Left cardiac atrium (tissue), 4 donors: ENCODE data around the gene MEMO1. TPM values are rescaled to one million over a fixed set of nuclear protein-coding genes. Genes with fewer than 3 reads are reported as not detected.
A peak's percentile ranks its signal among the peaks of the same experiment; 100 is the strongest.

Experiments used
- ATAC-seq, 2 donors: fragments of 200-7000 bp; cut with Tn5 transposase; one replicate each; pipeline ENCODE4 v1.9.1; 2020; ENCODE audit warnings: mild to moderate bottlenecking in 2 of 2, moderate library complexity in 2 of 2
- DNase-seq: peaks from one replicate; pipeline ENCODE4 v3.0.0-alpha.2; 2020
- intact Hi-C, 2 donors: fragments of 100-400 bp; cut with DNase I; formaldehyde crosslinking; loops; one replicate each; pipeline versions ENCODE4 v1.14.1 to v1.15.1; 2022 to 2023
- total RNA-seq, 2 donors: library from RNA; stranded (reverse); fragmentation: NEBNext Ultra II Directional; extraction: Animal tissue kit (Norgen Biotek cat#: 25700); gene quantifications; one replicate each; pipeline ENCODE4 v1.2.1, GENCODE V29; 2021
- donor health status: DM: no; HTN: yes; CAD: no.
- donor health status: DM: no; HTN: yes; CAD: no; lungs with severe emphysema.
- donor health status: DM: yes; HTN: yes; CAD: no.
- donor health status: Dilated cardiomyopathy.

MEMO1 gene
- total RNA-seq, 2 donors from 2014 or later = 33.1 to 37.5 TPM

- intact Hi-C loops = no loop called here
- ATAC-seq (no peak), DNase-seq (no peak)
These were observed 7.0 kb downstream of the MEMO1 start for GRCh38 chr2:32003791-32004190.

- DNase-seq = no peak
- ATAC-seq = no peak
- intact Hi-C loops = no loop called here
These were observed 8.4 kb downstream of the MEMO1 start for GRCh38 chr2:32002406-32002805.

GRCh38 chr2:31999438-31999837, 11.4 kb downstream of the MEMO1 start:
- no peak for ATAC-seq

GRCh38 chr2:31998731-31999383, 12.0 kb downstream of the MEMO1 start:
- ATAC-seq = no peak
- intact Hi-C loops = no loop called here
- no peak for DNase-seq

More at GRCh38 chr2:31999438-31999837, 11.4 kb downstream of the MEMO1 start:
- intact Hi-C loops = no loop called here
- no peak for DNase-seq

- ATAC-seq (no peak), DNase-seq (no peak)
- intact Hi-C loops = no loop called here
These were observed 13.2 kb downstream of the MEMO1 start for GRCh38 chr2:31997653-31998052.

- intact Hi-C loops = no loop called here
- ATAC-seq (peak in 1 of 2 donors; percentile 23), DNase-seq (no peak)
These were observed 14.1 kb downstream of the MEMO1 start for GRCh38 chr2:31996571-31997150.

- ATAC-seq (no peak), DNase-seq (no peak)
- intact Hi-C loops = no loop called here
These were observed 17.9 kb downstream of the MEMO1 start for GRCh38 chr2:31992934-31993333.

GRCh38 chr2:31992025-31992579, 18.7 kb downstream of the MEMO1 start:
- DNase-seq = no peak
- intact Hi-C loops = no loop called here

GRCh38 chr2:31989946-31990345, 20.9 kb downstream of the MEMO1 start:
- DNase-seq = no peak
- ATAC-seq = no peak
- intact Hi-C loops = no loop called here

More at GRCh38 chr2:31992025-31992579, 18.7 kb downstream of the MEMO1 start:
- no peak for ATAC-seq

- intact Hi-C loops = no loop called here
- DNase-seq (peak; percentile 38), ATAC-seq (peak; percentile 88 to 92)
These were observed 23.2 kb downstream of the MEMO1 start for GRCh38 chr2:31987454-31988220.

- no peak for DNase-seq
- ATAC-seq = peak in 1 of 2 donors; percentile 12
- intact Hi-C loops = no loop called here
These were observed 23.9 kb downstream of the MEMO1 start for GRCh38 chr2:31986906-31987305.

GRCh38 chr2:31983762-31984467, 26.9 kb downstream of the MEMO1 start:
- ATAC-seq (no peak), DNase-seq (no peak)
- intact Hi-C loops = no loop called here

GRCh38 chr2:31980674-31981356, 30.0 kb downstream of the MEMO1 start:
- intact Hi-C loops = no loop called here
- peak; percentile 79 to 82 for ATAC-seq

GRCh38 chr2:31979956-31980355, 30.9 kb downstream of the MEMO1 start:
- intact Hi-C loops = no loop called here
- DNase-seq = no peak
- peak in 1 of 2 donors; percentile 23 for ATAC-seq

More at GRCh38 chr2:31980674-31981356, 30.0 kb downstream of the MEMO1 start:
- DNase-seq = no peak

- no peak for ATAC-seq
- intact Hi-C loops = no loop called here
- DNase-seq = no peak
These were observed 31.8 kb downstream of the MEMO1 start for GRCh38 chr2:31979018-31979417.

GRCh38 chr2:31978436-31978835, 32.4 kb downstream of the MEMO1 start:
- intact Hi-C loops = no loop called here
- DNase-seq = no peak
- ATAC-seq = no peak

- intact Hi-C loops = no loop called here
- ATAC-seq = no peak
- DNase-seq = no peak
These were observed 37.1 kb downstream of the MEMO1 start for GRCh38 chr2:31973665-31974064.

- no peak for DNase-seq
- ATAC-seq = no peak
- intact Hi-C loops = no loop called here
These were observed 38.7 kb downstream of the MEMO1 start for GRCh38 chr2:31972059-31972458.

GRCh38 chr2:31969178-31969577, 41.6 kb downstream of the MEMO1 start:
- ATAC-seq (no peak), DNase-seq (no peak)
- intact Hi-C loops = no loop called here
